Measurements from ENCODE around the gene PREX1. TPM values are rescaled to one million over a fixed set of nuclear protein-coding genes. Genes with fewer than 3 reads are reported as not detected.
A peak's percentile ranks its signal among the peaks of the same experiment; 100 is the strongest.

The PREX1 gene, protein sequence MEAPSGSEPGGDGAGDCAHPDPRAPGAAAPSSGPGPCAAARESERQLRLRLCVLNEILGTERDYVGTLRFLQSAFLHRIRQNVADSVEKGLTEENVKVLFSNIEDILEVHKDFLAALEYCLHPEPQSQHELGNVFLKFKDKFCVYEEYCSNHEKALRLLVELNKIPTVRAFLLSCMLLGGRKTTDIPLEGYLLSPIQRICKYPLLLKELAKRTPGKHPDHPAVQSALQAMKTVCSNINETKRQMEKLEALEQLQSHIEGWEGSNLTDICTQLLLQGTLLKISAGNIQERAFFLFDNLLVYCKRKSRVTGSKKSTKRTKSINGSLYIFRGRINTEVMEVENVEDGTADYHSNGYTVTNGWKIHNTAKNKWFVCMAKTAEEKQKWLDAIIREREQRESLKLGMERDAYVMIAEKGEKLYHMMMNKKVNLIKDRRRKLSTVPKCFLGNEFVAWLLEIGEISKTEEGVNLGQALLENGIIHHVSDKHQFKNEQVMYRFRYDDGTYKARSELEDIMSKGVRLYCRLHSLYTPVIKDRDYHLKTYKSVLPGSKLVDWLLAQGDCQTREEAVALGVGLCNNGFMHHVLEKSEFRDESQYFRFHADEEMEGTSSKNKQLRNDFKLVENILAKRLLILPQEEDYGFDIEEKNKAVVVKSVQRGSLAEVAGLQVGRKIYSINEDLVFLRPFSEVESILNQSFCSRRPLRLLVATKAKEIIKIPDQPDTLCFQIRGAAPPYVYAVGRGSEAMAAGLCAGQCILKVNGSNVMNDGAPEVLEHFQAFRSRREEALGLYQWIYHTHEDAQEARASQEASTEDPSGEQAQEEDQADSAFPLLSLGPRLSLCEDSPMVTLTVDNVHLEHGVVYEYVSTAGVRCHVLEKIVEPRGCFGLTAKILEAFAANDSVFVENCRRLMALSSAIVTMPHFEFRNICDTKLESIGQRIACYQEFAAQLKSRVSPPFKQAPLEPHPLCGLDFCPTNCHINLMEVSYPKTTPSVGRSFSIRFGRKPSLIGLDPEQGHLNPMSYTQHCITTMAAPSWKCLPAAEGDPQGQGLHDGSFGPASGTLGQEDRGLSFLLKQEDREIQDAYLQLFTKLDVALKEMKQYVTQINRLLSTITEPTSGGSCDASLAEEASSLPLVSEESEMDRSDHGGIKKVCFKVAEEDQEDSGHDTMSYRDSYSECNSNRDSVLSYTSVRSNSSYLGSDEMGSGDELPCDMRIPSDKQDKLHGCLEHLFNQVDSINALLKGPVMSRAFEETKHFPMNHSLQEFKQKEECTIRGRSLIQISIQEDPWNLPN (N-terminal part only)
- total RNA-seq = 10 to 100 TPM in 2 of 7 donors, 1 to 10 TPM in 5; 3.8 to 13.6 (median 5.4) TPM
- polyA plus RNA-seq = 1 to 10 TPM; 6.7 to 8.8 TPM
- long read RNA-seq, donor 1, partial matches to known transcripts = 1 of 1 reads
- long read RNA-seq, donor 1, other reads (novel, unspliced or antisense) = 0 of 1 reads
- long read RNA-seq, donor 2 = 0 reads
- long read RNA-seq, donor 3, full-length matches to known transcripts = 6 of 18 reads
- long read RNA-seq, donor 3, partial matches to known transcripts = 11 of 18 reads
- long read RNA-seq, donor 3, other reads (novel, unspliced or antisense) = 1 of 18 reads

- intact Hi-C loops (cut with DNase I) = no loop called here
- Histone ChIP-seq H3K27me3 (no peaks in the 10 kb centered on the region), H3K4me3 (peak within 1 kb of the TSS; percentile 32), H3K4me1 (ENCODE audit: insufficient read depth) (peaks cover 3% of the 10 kb centered on the region), H3K9me3 (no peaks in the 10 kb centered on the region), H3K36me3 (no peaks in the 10 kb centered on the region), H3K27ac (no peak within 1 kb of the TSS)
- TF ChIP-seq EP300 (IDR thresholded peaks at IDR 0.05) = no peak
- TF ChIP-seq, protein P1, sequence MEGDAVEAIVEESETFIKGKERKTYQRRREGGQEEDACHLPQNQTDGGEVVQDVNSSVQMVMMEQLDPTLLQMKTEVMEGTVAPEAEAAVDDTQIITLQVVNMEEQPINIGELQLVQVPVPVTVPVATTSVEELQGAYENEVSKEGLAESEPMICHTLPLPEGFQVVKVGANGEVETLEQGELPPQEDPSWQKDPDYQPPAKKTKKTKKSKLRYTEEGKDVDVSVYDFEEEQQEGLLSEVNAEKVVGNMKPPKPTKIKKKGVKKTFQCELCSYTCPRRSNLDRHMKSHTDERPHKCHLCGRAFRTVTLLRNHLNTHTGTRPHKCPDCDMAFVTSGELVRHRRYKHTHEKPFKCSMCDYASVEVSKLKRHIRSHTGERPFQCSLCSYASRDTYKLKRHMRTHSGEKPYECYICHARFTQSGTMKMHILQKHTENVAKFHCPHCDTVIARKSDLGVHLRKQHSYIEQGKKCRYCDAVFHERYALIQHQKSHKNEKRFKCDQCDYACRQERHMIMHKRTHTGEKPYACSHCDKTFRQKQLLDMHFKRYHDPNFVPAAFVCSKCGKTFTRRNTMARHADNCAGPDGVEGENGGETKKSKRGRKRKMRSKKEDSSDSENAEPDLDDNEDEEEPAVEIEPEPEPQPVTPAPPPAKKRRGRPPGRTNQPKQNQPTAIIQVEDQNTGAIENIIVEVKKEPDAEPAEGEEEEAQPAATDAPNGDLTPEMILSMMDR (IDR thresholded peaks at IDR 0.05) = peak in 1 of 3 donors; percentile 20
- 1 to 6% (median 1%) methylated on average over 18 to 127 of the region's 128 CpGs for WGBS, 3 donors
- DNase-seq = peak; percentile 30 to 68 (median 51)
Observed at GRCh38 chr20:48827855-48828733, at the start of gene PREX1. PREX1 (minus strand) TSS chr20:48827999; CDS start chr20:48827860, 139 bp downstream.

DNA sequence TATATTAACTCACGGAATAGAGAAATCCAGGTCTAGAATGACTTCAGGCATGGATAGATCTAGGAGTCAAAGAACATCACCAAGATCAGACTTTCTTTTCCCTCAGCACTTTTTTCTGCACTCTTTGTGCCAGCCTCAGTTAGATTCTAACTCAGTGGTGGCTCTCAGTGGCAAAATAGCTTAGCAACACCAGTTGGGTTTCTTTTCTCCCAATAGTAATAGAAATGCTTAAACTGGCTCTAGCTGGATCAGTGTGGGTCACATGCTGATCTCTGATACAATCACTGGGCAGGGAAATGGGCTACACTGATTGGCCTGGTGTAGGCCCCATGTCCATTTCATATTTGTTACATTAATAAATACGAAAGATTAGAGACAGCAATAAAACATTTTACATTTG, 49.5 kb upstream of the PREX1 start:
- Histone ChIP-seq H3K4me1 (ENCODE audit: insufficient read depth) (no peaks in the 10 kb centered on the region), H3K9me3 (no peaks in the 10 kb centered on the region), H3K27me3 (no peaks in the 10 kb centered on the region), H3K27ac (no peak overlapping the region), H3K36me3 (no peaks in the 10 kb centered on the region), H3K4me3 (no peak overlapping the region)
- DNase-seq = no peak
- WGBS, 3 donors = 46 to 71% (median 49%) methylated on average over 2 of the region's 2 CpGs
- no peak for TF ChIP-seq EP300 (IDR thresholded peaks at IDR 0.05)
- TF ChIP-seq, protein P1 (IDR thresholded peaks at IDR 0.05) = no peak
- TF ChIP-seq POLR2A (IDR thresholded peaks at IDR 0.05) = no peak
- intact Hi-C loops (cut with DNase I) = no loop called here

DNA sequence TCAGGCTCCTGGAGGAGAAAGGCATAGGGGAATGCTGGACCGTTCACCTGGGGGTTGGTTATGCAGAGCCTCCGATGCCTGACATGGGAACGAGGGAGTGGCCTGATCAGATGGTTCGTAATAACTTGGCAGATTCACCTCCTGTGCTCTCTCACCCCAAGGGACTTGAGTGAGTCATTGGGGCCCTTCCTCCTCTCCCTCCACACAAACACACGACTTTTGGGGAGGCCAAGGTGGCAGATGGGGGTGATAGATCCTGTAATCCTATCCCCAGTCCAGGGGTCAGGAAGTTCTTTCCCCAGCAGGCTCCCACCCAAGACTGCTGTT, 48.1 kb upstream of the PREX1 start:
- H3K4me1 ChIP-seq (ENCODE audit: insufficient read depth) = no peaks in the 10 kb centered on the region
- no peak overlapping the region for H3K27ac ChIP-seq
- H3K36me3 ChIP-seq = no peaks in the 10 kb centered on the region
- no peaks in the 10 kb centered on the region for H3K27me3 ChIP-seq
- TF ChIP-seq EP300 (IDR thresholded peaks at IDR 0.05) = no peak
- TF ChIP-seq, protein P1 (IDR thresholded peaks at IDR 0.05) = no peak
- TF ChIP-seq POLR2A (IDR thresholded peaks at IDR 0.05) = no peak
- intact Hi-C loops (cut with DNase I) = no loop called here
- no peaks in the 10 kb centered on the region for H3K9me3 ChIP-seq
- WGBS, 3 donors = 56 to 79% (median 65%) methylated on average over 5 of the region's 5 CpGs
- H3K4me3 ChIP-seq = no peak overlapping the region
- DNase-seq = no peak

Data from ovary (tissue), 10 donors.